ENCODE measurements around the gene WDFY4.

DNA sequence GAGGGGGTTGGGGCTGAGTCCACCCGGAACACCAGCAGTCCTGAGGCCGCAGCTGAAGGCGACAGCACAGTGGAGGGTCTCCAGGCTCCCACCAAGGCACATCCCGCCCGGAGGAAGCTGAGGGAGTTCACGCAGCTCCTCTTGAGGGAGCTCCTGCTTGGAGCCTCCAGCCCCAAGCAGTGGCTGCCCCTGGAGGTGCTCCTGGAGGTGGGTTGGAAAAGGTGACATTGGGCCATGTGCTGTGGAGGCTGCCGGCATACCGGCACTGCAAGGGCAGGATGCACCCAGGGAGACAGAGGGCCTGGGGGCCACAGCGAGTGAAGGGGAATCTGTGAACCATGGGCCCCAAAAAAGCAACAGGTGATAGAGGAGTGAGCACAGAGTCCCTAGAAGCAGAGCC is 135.6 kb downstream of the WDFY4 start:
- TF ChIP-seq, protein P1, sequence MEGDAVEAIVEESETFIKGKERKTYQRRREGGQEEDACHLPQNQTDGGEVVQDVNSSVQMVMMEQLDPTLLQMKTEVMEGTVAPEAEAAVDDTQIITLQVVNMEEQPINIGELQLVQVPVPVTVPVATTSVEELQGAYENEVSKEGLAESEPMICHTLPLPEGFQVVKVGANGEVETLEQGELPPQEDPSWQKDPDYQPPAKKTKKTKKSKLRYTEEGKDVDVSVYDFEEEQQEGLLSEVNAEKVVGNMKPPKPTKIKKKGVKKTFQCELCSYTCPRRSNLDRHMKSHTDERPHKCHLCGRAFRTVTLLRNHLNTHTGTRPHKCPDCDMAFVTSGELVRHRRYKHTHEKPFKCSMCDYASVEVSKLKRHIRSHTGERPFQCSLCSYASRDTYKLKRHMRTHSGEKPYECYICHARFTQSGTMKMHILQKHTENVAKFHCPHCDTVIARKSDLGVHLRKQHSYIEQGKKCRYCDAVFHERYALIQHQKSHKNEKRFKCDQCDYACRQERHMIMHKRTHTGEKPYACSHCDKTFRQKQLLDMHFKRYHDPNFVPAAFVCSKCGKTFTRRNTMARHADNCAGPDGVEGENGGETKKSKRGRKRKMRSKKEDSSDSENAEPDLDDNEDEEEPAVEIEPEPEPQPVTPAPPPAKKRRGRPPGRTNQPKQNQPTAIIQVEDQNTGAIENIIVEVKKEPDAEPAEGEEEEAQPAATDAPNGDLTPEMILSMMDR (IDR thresholded peaks at IDR 0.05): no peak
- TF ChIP-seq EP300 (IDR thresholded peaks at IDR 0.05; ENCODE audit: low read depth) (no peak), POLR2A (IDR thresholded peaks at IDR 0.05) (no peak)
